ENCODE measurements around the gene AP4E1. TPM values are rescaled to one million over a fixed set of nuclear protein-coding genes. Genes with fewer than 3 reads are reported as not detected.

Gene AP4E1
- total RNA-seq, 1 experiment from 2014 or later, result 9.5 TPM

GRCh38 chr15:50993598-50993997 is 85.1 kb downstream of the AP4E1 start (continued):
- TF ChIP-seq SOX15 (CRISPR knock-in tag; IDR thresholded peaks at IDR 0.05) (no peak), MYBL2 (CRISPR knock-in tag; IDR thresholded peaks at IDR 0.05) (no peak), HMGA2 (CRISPR knock-in tag; IDR thresholded peaks at IDR 0.05) (no peak), FOXP4 (CRISPR knock-in tag; IDR thresholded peaks at IDR 0.05) (no peak)

- CTCF ChIA-PET, result no interaction called here
- ATAC-seq (no peak), DNase-seq (ENCODE audit: low spot score) (no peak)
- H3K4me3 Mint-ChIP-seq, result no peak overlapping the region
- POLR2A ChIA-PET, result no interaction called here
- no peak overlapping the region for H3K27ac Mint-ChIP-seq
- 0 out of 2 replicates have a peak, but pooled peaks cover 2% of the 10 kb centered on the region for H3K4me1 Mint-ChIP-seq
- H3K27me3 Mint-ChIP-seq (ENCODE audit: low read depth), result no peaks in the 10 kb centered on the region
- TF ChIP-seq NR3C1 (CRISPR knock-in tag; conservative IDR thresholded peaks at IDR 0.05; ENCODE audit: low read depth), result no peak
- no peak for TF ChIP-seq SOX15 (CRISPR knock-in tag; IDR thresholded peaks at IDR 0.05)
- no peaks in the 10 kb centered on the region for H3K9me3 Mint-ChIP-seq
- peaks cover 2% of the 10 kb centered on the region; the same call in 1 of the 2 replicates for H3K36me3 Mint-ChIP-seq
Observed at GRCh38 chr15:50996641-50997040, 88.2 kb downstream of the AP4E1 start.

GRCh38 chr15:50997371-50998051 is 89.0 kb downstream of the AP4E1 start:
- Mint-ChIP-seq H3K4me3 (no peak overlapping the region), H3K36me3 (peaks cover 7% of the 10 kb centered on the region)
- POLR2A ChIA-PET, result no interaction called here

More at GRCh38 chr15:50997371-50998051, 89.0 kb downstream of the AP4E1 start:
- Mint-ChIP-seq H3K9me3 (no peaks in the 10 kb centered on the region), H3K27ac (no peak overlapping the region), H3K4me1 (0 out of 2 replicates have a peak, but pooled peaks cover 2% of the 10 kb centered on the region), H3K27me3 (ENCODE audit: low read depth) (no peaks in the 10 kb centered on the region)
- TF ChIP-seq GTF2I (CRISPR knock-in tag; conservative IDR thresholded peaks at IDR 0.05) (no peak), PRDM15 (CRISPR knock-in tag; IDR thresholded peaks at IDR 0.05) (no peak), MLX (CRISPR knock-in tag; IDR thresholded peaks at IDR 0.05) (no peak), ATF1 (CRISPR knock-in tag; IDR thresholded peaks at IDR 0.05) (no peak), ZSCAN18 (CRISPR knock-in tag; IDR thresholded peaks at IDR 0.05) (no peak), CTCF (IDR thresholded peaks at IDR 0.05) (no peak), ZMAT4 (CRISPR knock-in tag; IDR thresholded peaks at IDR 0.05) (no peak), NFE2L1 (CRISPR knock-in tag; IDR thresholded peaks at IDR 0.05) (no peak), ESRRA (CRISPR knock-in tag; IDR thresholded peaks at IDR 0.05; ENCODE audit: borderline replicate concordance) (no peak), IRF1 (CRISPR knock-in tag; IDR thresholded peaks at IDR 0.05) (no peak), E2F5 (CRISPR knock-in tag; IDR thresholded peaks at IDR 0.05) (no peak), FOXK1 (CRISPR knock-in tag; IDR thresholded peaks at IDR 0.05) (no peak), ATF3 (CRISPR knock-in tag; conservative IDR thresholded peaks at IDR 0.05) (no peak)
- DNase-seq (ENCODE audit: low spot score), result no peak
- CTCF ChIA-PET, result no interaction called here
- ATAC-seq, result no peak
